Mesendoderm (in vitro differentiated cells): ENCODE results near the gene ZNF714.

Experiments
- DNase-seq: peaks from one replicate; pipeline ENCODE4 v3.0.0; 2013
- H2AK5ac ChIP-seq: 2 replicates; pipeline ENCODE4 v1.6.1; 2013; ENCODE audit warnings: low read length, inconsistent platforms
- H2BK120ac ChIP-seq: 2 replicates; pipeline ENCODE4 v1.6.1; 2013; ENCODE audit warnings: low read depth, mild to moderate bottlenecking, low read length, moderate library complexity, mixed read lengths
- H2BK15ac ChIP-seq: replicated peaks from 2 replicates; pipeline ENCODE4 v1.6.1; 2013; ENCODE audit warnings: low read depth, mild to moderate bottlenecking, moderate library complexity
- H2BK5ac ChIP-seq: 2 replicates; pipeline ENCODE4 v1.6.1; 2013; ENCODE audit warnings: low read length, inconsistent platforms
- H3K18ac ChIP-seq: 2 replicates; pipeline ENCODE4 v1.6.1; 2013; ENCODE audit warnings: mild to moderate bottlenecking, low read length, mixed read lengths
- H3K23ac ChIP-seq: one replicate; pipeline ENCODE4 v1.6.1; 2013; ENCODE audit warnings: low read length
- H3K27ac ChIP-seq: 2 replicates; pipeline ENCODE4 v1.5.1; 2013; ENCODE audit warnings: low read depth, mild to moderate bottlenecking, inconsistent platforms, low read length, moderate library complexity
- H3K27me3 ChIP-seq: 2 replicates; pipeline ENCODE4 v1.6.1; 2013; ENCODE audit warnings: low read length, control low read depth, mild to moderate bottlenecking, inconsistent platforms; ENCODE audit not compliant: insufficient read depth, poor library complexity
- H3K36me3 ChIP-seq: 2 replicates; pipeline ENCODE4 v1.6.1; 2013; ENCODE audit warnings: low read length, inconsistent platforms; ENCODE audit not compliant: control insufficient read depth, insufficient read depth
- H3K4ac ChIP-seq: one replicate; pipeline ENCODE4 v1.6.1; 2013; ENCODE audit warnings: low read depth, mild to moderate bottlenecking, low read length, moderate library complexity
- H3K4me1 ChIP-seq: 2 replicates; pipeline ENCODE4 v1.6.1; 2013; ENCODE audit warnings: low read depth, low read length, inconsistent platforms; ENCODE audit not compliant: control insufficient read depth
- H3K4me2 ChIP-seq: 2 replicates; pipeline ENCODE4 v1.6.1; 2013; ENCODE audit warnings: low read length
- H3K4me3 ChIP-seq: 2 replicates; pipeline ENCODE4 v1.5.1; 2013; ENCODE audit warnings: mild to moderate bottlenecking, low read length
- H3K56ac ChIP-seq: one replicate; pipeline ENCODE4 v1.6.1; 2013; ENCODE audit warnings: low read length
- H3K79me1 ChIP-seq: 2 replicates; pipeline ENCODE4 v1.6.1; 2013; ENCODE audit warnings: low read length, inconsistent platforms
- H3K79me2 ChIP-seq: 2 replicates; pipeline ENCODE4 v1.6.1; 2013; ENCODE audit warnings: mild to moderate bottlenecking, low read length; ENCODE audit not compliant: control insufficient read depth, insufficient read depth
- H3K9ac ChIP-seq: 2 replicates; pipeline ENCODE4 v1.6.1; 2013; ENCODE audit warnings: low read length, inconsistent platforms
- H4K5ac ChIP-seq: one replicate; pipeline ENCODE4 v1.6.1; 2013; ENCODE audit warnings: low read length
- H4K8ac ChIP-seq: one replicate; pipeline ENCODE4 v1.6.1; 2013; ENCODE audit warnings: low read depth, mild to moderate bottlenecking, control low read depth, low read length, moderate library complexity
- WGBS: extraction: QIAGEN DNeasy Blood & Tissue Kit; methylation state at CpG from one replicate; pipeline ENCODE4 v1.1.7; 2013; ENCODE audit warnings: low lambda C conversion rate, missing lambda C conversion rate; ENCODE audit not compliant: insufficient coverage; ENCODE audit errors: extremely low coverage; 5-methylcytosine and 5-hydroxymethylcytosine counted together

Gene ZNF714

GRCh38 chr19:21143854-21144253, 61.9 kb downstream of the ZNF714 start:
- Histone ChIP-seq H3K4me1 (no peaks in the 10 kb centered on the region), H3K79me1 (peaks cover 6% of the 10 kb centered on the region), H2BK120ac (no peak overlapping the region), H3K18ac (no peak overlapping the region), H3K9ac (no peak overlapping the region), H3K23ac (no peak overlapping the region), H3K36me3 (peaks cover 4% of the 10 kb centered on the region), H2BK5ac (no peak overlapping the region), H2BK15ac (no peak overlapping the region), H3K27me3 (no peaks in the 10 kb centered on the region), H4K5ac (no peak overlapping the region), H4K8ac (no peak overlapping the region), H2AK5ac (no peak overlapping the region), H3K27ac (no peak overlapping the region), H3K79me2 (peaks cover 12% of the 10 kb centered on the region), H3K4me3 (no peak overlapping the region), H3K4me2 (no peak overlapping the region), H3K56ac (no peak overlapping the region), H3K4ac (no peak overlapping the region)
- no peak for DNase-seq
- WGBS = no CpG with 5 or more reads among the region's 1 CpG

GRCh38 chr19:21147540-21147939, 65.5 kb downstream of the ZNF714 start:
- no peak overlapping the region for H2BK120ac ChIP-seq
- H3K23ac ChIP-seq = no peak overlapping the region
- H3K27me3 ChIP-seq = no peaks in the 10 kb centered on the region
- H2BK15ac ChIP-seq = no peak overlapping the region
- H3K4ac ChIP-seq = no peak overlapping the region
- no peak overlapping the region for H3K18ac ChIP-seq
- H3K9ac ChIP-seq = no peak overlapping the region
- no peak overlapping the region for H3K4me2 ChIP-seq
- H2BK5ac ChIP-seq = no peak overlapping the region
- no CpG with 5 or more reads among the region's 1 CpG for WGBS
- H4K5ac ChIP-seq = no peak overlapping the region
- H3K4me3 ChIP-seq = no peak overlapping the region
- DNase-seq = no peak
- peaks cover 7% of the 10 kb centered on the region for H3K79me1 ChIP-seq
- H4K8ac ChIP-seq = no peak overlapping the region
- no peak overlapping the region for H3K27ac ChIP-seq
- no peak overlapping the region for H3K56ac ChIP-seq
- H2AK5ac ChIP-seq = no peak overlapping the region
- peaks cover 5% of the 10 kb centered on the region for H3K36me3 ChIP-seq
- peaks cover 8% of the 10 kb centered on the region for H3K79me2 ChIP-seq
- H3K4me1 ChIP-seq = no peaks in the 10 kb centered on the region

DNA sequence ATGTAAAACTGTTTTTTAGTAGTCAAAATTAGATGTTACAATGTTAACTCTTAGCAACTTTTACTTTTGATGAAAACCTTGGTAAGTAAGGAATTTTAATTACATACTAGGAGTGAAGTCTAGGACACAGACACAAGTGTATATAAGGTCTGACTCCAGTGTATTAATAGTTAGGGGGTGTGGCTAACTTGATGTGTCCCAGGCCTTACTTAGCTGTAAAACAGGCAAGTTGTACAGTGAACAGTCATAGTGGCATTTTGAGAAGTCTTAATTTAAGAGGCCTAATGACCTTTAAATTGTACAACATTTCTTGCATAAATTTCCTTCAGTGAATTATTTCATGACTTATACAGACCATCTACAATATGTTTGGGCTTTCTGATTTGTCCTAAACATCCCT, 66.7 kb downstream of the ZNF714 start:
- Histone ChIP-seq H2AK5ac (no peak overlapping the region), H4K5ac (no peak overlapping the region), H2BK5ac (no peak overlapping the region), H3K27ac (no peak overlapping the region), H3K36me3 (peaks cover 5% of the 10 kb centered on the region), H4K8ac (no peak overlapping the region), H3K18ac (no peak overlapping the region), H3K27me3 (no peaks in the 10 kb centered on the region), H3K23ac (no peak overlapping the region), H3K4me1 (no peaks in the 10 kb centered on the region), H2BK120ac (no peak overlapping the region), H3K79me1 (peaks cover 5% of the 10 kb centered on the region), H3K79me2 (peaks cover 5% of the 10 kb centered on the region), H3K4ac (no peak overlapping the region), H3K9ac (no peak overlapping the region), H3K4me3 (no peak overlapping the region), H2BK15ac (no peak overlapping the region), H3K56ac (no peak overlapping the region), H3K4me2 (no peak overlapping the region)
- DNase-seq = no peak

- WGBS = no CpG with 5 or more reads among the region's 6 CpGs
Measured at GRCh38 chr19:21149877-21150276, 67.9 kb downstream of the ZNF714 start.

DNA sequence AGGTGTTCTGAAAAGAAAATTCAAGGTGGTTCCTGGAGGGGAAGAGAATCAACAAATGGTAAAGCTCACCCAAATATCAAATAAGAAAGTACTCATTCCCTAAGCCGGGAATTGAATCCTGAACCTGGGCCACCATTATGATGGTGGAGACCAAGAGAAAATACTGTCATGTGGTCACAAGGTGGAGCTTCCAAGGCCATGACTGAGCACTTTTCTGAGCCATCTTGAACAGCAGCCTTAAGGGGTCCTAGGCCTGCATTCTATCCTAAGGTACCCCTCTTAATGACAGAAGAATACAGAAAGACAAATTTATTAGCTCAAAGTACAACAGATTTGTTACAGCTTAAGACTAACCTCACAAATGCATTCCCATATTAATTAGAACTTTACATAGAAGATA, 69.5 kb downstream of the ZNF714 start:
- no peak overlapping the region for H3K9ac ChIP-seq
- no CpG with 5 or more reads among the region's 1 CpG for WGBS
- H2AK5ac ChIP-seq = no peak overlapping the region
- peaks cover 3% of the 10 kb centered on the region for H3K79me1 ChIP-seq
- no peak overlapping the region for H3K23ac ChIP-seq
- H3K27ac ChIP-seq = no peak overlapping the region
- H4K8ac ChIP-seq = no peak overlapping the region
- H3K4me2 ChIP-seq = no peak overlapping the region
- H3K36me3 ChIP-seq = peaks cover 4% of the 10 kb centered on the region
- H4K5ac ChIP-seq = no peak overlapping the region
- H2BK120ac ChIP-seq = no peak overlapping the region
- H3K4me1 ChIP-seq = no peaks in the 10 kb centered on the region
- no peak overlapping the region for H3K4me3 ChIP-seq
- no peak overlapping the region for H3K18ac ChIP-seq
- H3K79me2 ChIP-seq = peaks cover 16% of the 10 kb centered on the region
- no peaks in the 10 kb centered on the region for H3K27me3 ChIP-seq
- H2BK15ac ChIP-seq = no peak overlapping the region
- H2BK5ac ChIP-seq = no peak overlapping the region
- H3K4ac ChIP-seq = no peak overlapping the region
- DNase-seq = peak; percentile 14
- H3K56ac ChIP-seq = no peak overlapping the region

More at GRCh38 chr19:21149877-21150276, 67.9 kb downstream of the ZNF714 start:
- Histone ChIP-seq H4K5ac (no peak overlapping the region), H3K4me1 (no peaks in the 10 kb centered on the region), H3K36me3 (peaks cover 4% of the 10 kb centered on the region), H4K8ac (no peak overlapping the region), H3K4me3 (no peak overlapping the region), H3K9ac (no peak overlapping the region), H3K27me3 (no peaks in the 10 kb centered on the region), H2BK5ac (no peak overlapping the region), H3K4ac (no peak overlapping the region), H3K79me1 (peaks cover 3% of the 10 kb centered on the region), H2AK5ac (no peak overlapping the region), H3K23ac (no peak overlapping the region), H3K79me2 (peaks cover 5% of the 10 kb centered on the region), H2BK120ac (no peak overlapping the region), H3K27ac (no peak overlapping the region), H2BK15ac (no peak overlapping the region), H3K4me2 (no peak overlapping the region), H3K18ac (no peak overlapping the region), H3K56ac (no peak overlapping the region)
- DNase-seq = no peak

GRCh38 chr19:21158523-21159135, 76.6 kb downstream of the ZNF714 start:
- H3K79me1 ChIP-seq = peaks cover 6% of the 10 kb centered on the region
- H3K4me1 ChIP-seq = no peaks in the 10 kb centered on the region
- H2BK120ac ChIP-seq = no peak overlapping the region
- no peak overlapping the region for H3K4ac ChIP-seq
- WGBS = no CpG with 5 or more reads among the region's 1 CpG
- H3K27me3 ChIP-seq = no peaks in the 10 kb centered on the region
- H2BK15ac ChIP-seq = no peak overlapping the region
- H4K8ac ChIP-seq = no peak overlapping the region
- peaks cover 43% of the 10 kb centered on the region for H3K79me2 ChIP-seq
- H3K4me3 ChIP-seq = no peak overlapping the region
- H3K4me2 ChIP-seq = no peak overlapping the region
- DNase-seq = no peak
- no peak overlapping the region for H3K18ac ChIP-seq
- H2AK5ac ChIP-seq = no peak overlapping the region
- H3K27ac ChIP-seq = no peak overlapping the region
- H2BK5ac ChIP-seq = no peak overlapping the region
- no peaks in the 10 kb centered on the region for H3K36me3 ChIP-seq
- H3K56ac ChIP-seq = no peak overlapping the region
- no peak overlapping the region for H4K5ac ChIP-seq
- H3K9ac ChIP-seq = no peak overlapping the region
- H3K23ac ChIP-seq = no peak overlapping the region
